ENCODE measurements around the gene CAMK1D. TPM values are rescaled to one million over a fixed set of nuclear protein-coding genes. Genes with fewer than 3 reads are reported as not detected.

CAMK1D gene
- total RNA-seq, 4 donors from 2014 or later: 13.5 to 21.4 (median 15.7) TPM

DNA sequence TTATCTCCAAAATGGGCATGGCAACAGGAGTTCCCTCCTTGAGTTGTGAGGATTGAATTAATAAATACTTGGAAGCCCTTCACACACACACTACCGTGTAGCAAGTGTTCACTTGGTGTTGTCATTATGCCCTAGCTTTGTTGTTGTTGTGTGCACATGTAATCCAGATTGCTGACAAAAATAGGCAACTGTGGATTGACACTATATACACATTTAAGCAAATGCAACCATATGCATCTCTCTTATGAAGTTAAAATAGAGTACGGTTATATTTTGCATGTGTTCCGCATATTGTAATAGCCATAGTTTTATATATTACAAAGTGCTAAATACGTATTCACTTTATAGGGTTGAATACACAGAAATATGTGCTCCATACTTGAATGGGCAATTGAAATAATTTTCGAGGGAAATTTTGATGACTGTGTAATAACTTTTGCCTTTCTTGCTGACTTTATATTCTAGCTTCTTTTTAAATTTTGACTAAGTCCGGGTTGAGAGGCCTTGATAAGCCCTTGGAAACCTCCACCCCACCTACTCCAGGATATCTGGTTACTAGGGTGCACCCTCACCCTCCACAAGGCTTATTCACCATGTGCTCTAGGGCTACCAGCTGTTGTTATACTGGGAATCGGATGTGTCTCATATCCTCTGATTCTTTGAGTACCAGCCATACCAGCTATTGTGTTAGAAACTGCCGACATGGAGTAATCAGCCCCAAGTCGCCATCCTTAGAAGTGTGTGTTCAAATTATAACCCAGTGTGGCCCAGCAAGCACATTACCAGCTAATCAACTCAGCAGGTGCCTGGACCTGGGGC, 265.0 kb downstream of the CAMK1D start:
- Histone ChIP-seq H3K27ac (no peak overlapping the region), H3K9me3 (no peaks in the 10 kb centered on the region), H3K36me3 (no peaks in the 10 kb centered on the region), H3K4me1 (peaks cover 0 to 11% (median 8%) of the 10 kb centered on the region in 4 donors), H3K4me3 (no peak overlapping the region), H3K27me3 (no peaks in the 10 kb centered on the region)
- in situ Hi-C loops (cut with MboI; ENCODE audit: low pct_ligation_motif_present in 1 of 4, low pct_unique_long_range_greater_than_20kb in 1 of 4, low sequenced_read_pairs in 3 of 4): no loop called here
- TF ChIP-seq, protein P1, sequence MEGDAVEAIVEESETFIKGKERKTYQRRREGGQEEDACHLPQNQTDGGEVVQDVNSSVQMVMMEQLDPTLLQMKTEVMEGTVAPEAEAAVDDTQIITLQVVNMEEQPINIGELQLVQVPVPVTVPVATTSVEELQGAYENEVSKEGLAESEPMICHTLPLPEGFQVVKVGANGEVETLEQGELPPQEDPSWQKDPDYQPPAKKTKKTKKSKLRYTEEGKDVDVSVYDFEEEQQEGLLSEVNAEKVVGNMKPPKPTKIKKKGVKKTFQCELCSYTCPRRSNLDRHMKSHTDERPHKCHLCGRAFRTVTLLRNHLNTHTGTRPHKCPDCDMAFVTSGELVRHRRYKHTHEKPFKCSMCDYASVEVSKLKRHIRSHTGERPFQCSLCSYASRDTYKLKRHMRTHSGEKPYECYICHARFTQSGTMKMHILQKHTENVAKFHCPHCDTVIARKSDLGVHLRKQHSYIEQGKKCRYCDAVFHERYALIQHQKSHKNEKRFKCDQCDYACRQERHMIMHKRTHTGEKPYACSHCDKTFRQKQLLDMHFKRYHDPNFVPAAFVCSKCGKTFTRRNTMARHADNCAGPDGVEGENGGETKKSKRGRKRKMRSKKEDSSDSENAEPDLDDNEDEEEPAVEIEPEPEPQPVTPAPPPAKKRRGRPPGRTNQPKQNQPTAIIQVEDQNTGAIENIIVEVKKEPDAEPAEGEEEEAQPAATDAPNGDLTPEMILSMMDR (IDR thresholded peaks at IDR 0.05): no peak
- no peak for TF ChIP-seq POLR2A (IDR thresholded peaks at IDR 0.05)
- 89% methylated on average over 5 to 9 of the region's 9 CpGs for WGBS, 2 donors (ENCODE audit: low coverage in 1 of 2)
- DNase-seq: no peak
- intact Hi-C loops (cut with DNase I; ENCODE audit: low total_unique reads): no loop called here

DNA sequence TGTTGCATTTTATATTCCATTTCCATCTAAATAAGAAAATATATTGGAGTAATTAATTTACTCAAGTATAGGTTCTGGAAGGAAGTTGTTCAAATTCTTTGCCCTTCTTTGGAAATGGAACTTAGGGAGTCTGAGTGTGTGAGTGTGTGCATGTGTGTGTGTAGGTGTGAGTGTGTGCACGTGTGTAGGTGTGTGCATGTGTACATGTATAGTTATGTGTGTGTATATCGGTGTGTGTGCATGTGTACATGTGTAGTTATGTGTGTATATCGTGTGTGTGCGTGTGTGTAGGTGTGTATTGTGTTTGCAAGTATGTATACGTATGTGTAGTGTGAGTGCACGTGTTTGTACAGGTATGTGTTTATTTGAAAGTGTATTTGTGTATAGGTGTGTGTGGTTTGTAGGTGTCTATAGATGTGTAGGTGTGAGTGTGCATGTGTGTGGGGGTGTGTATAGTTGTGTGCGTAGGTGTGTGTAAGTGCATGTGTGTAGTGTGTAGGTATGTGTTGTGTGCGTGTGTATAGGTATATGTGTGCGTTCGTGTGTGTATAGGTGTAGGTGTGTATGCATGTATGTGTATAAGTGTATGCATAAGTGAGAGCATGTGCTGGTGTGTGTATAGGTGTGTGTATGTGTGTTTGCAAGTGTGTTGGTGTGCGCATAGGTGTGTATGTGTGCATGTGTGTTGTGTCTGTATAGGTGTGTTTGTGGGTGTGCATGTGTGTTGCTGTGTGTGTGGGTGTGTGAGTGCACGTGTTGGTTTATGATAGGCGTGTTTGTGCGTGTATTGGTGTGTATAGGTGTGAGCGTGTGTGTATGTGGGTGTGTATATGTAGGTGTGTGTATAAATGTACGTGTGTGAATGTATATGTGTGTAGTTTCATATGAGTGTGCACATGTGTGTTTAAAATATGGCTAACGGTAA, 266.2 kb downstream of the CAMK1D start:
- in situ Hi-C loops (cut with MboI; ENCODE audit: low pct_ligation_motif_present in 1 of 4, low pct_unique_long_range_greater_than_20kb in 1 of 4, low sequenced_read_pairs in 3 of 4): no loop called here
- H3K9me3 ChIP-seq: no peaks in the 10 kb centered on the region
- TF ChIP-seq EP300 (IDR thresholded peaks at IDR 0.05; ENCODE audit: low read depth) (no peak), POLR2A (IDR thresholded peaks at IDR 0.05) (no peak), POLR2AphosphoS5 (IDR thresholded peaks at IDR 0.05) (no peak)
- TF ChIP-seq, protein P1 (IDR thresholded peaks at IDR 0.05): no peak
- H3K27ac ChIP-seq: no peak overlapping the region
- H3K27me3 ChIP-seq: no peaks in the 10 kb centered on the region
- H3K4me1 ChIP-seq: peaks cover 0 to 17% (median 14%) of the 10 kb centered on the region in 4 donors
- WGBS, 2 donors (ENCODE audit: low coverage in 1 of 2): 96 to 98% methylated on average over 15 to 17 of the region's 17 CpGs
- intact Hi-C loops (cut with DNase I; ENCODE audit: low total_unique reads): no loop called here
- H3K36me3 ChIP-seq: no peaks in the 10 kb centered on the region
- no peak overlapping the region for H3K4me3 ChIP-seq
- DNase-seq: no peak

DNA sequence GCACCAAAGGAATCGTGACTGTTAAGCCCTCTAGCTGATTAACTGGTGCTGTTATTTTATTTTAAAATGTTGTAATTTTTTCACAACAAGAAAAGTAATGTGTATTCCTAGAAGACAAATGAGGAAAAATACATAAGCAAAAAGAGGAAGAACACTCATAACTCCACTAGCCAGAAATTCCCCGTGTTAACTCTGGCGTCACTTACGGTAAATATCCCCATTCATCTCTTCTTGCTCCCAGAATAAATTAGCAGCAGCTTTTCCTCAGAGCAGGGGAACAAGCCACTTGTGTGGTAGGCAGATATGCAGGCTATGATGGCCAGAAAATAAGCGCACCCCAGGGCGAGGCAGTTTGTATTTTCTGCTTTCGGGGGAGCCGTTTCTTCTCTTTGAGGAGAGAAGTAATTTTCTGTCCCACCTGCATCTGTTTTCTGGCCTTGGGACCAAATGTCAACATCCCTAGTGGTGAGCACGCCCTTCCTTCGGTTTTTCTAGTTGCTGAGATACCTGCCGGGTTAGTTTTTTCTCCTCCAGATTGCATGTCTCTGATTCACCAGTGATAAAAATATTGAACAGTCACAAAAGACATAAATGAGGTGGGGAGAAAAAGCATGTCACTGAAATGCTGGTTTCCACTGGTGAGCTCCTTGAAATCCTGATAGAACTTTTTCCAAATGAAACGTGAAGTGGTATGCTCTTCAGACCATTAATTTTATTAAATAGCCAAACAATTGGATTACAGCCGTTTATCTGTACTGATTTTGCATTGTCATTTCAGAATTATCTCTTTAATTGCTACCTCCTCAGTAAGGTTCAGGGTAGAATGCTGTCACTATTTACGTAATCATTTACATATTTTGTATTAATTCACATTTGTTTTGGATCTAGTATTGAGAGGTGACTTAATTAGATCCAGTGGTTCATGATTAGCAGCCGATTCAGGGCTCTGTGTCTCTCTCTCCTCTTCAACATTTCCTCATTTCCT, 268.1 kb downstream of the CAMK1D start:
- Histone ChIP-seq H3K36me3 (no peaks in the 10 kb centered on the region), H3K4me3 (no peak overlapping the region), H3K4me1 (peaks cover 0 to 17% (median 15%) of the 10 kb centered on the region in 4 donors), H3K27ac (peak overlapping the region in 2 of 4 donors; percentile 4 to 48), H3K9me3 (no peaks in the 10 kb centered on the region), H3K27me3 (no peaks in the 10 kb centered on the region)
- intact Hi-C loops (cut with DNase I; ENCODE audit: low total_unique reads): no loop called here
- no peak for TF ChIP-seq POLR2A (IDR thresholded peaks at IDR 0.05)
- TF ChIP-seq, protein P1 (IDR thresholded peaks at IDR 0.05): peak in 1 of 5 experiments; percentile 18
- 36 to 48% methylated on average over 14 to 15 of the region's 15 CpGs for WGBS, 2 donors (ENCODE audit: low coverage in 1 of 2)
- in situ Hi-C loops (cut with MboI; ENCODE audit: low pct_ligation_motif_present in 1 of 4, low pct_unique_long_range_greater_than_20kb in 1 of 4, low sequenced_read_pairs in 3 of 4): no loop called here
- no peak for DNase-seq
